ENCODE measurements around the gene BPIFB6. TPM values are rescaled to one million over a fixed set of nuclear protein-coding genes. Genes with fewer than 3 reads are reported as not detected.

The BPIFB6 gene
- polyA plus RNA-seq, 1 donor from 2014 or later: not detected

DNA sequence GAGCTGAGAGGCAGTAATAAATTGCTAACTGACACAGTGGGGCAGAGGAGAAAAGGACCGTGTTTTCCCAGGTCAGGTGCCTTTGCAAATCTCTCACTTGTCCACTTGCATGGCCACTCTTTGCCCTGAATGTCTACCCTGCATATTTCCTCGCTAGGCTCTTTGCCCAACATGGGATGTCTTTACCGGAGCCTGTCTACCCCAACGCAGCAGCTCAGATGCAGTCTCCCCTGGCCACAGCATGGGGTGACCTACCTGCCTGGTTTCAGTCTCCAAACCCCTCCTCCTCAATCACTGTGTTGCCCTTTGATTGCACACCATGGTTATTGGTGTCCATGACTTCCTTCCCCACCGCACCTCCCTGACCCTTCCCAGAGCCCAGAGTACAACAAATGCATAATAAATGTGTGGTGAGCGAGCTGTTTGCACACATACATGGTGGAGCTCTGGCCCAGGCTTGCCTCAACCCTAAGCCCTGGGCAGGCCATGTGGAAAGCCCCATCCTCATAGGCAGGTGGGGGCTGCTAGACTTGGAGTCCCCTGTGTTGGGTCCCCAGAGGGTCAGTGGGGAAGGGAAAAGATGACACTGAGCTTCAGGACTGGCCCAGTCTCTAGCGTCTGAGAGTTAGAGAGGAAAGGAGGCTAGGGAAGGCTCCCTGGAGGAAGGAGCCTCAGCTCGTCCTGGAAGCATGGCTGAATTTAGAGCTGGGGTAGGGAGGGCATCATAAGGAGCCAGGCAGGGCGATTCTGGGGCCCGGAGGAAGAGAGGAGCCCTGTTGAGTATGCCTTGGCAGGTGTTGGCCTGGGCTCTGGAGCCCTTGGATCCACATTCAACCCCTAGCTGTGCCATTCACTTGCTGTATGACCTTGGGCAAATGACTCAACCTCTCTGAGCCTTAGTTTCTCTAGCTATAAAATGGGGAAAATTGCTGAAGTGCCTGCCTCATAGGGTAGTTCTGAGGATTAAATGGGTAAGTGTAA lies 4.4 kb upstream of the BPIFB6 start:
- no peaks in the 10 kb centered on the region for H3K36me3 Mint-ChIP-seq
- H3K4me3 Mint-ChIP-seq: no peak overlapping the region
- no peaks in the 10 kb centered on the region for H3K27me3 Mint-ChIP-seq
- H3K4me1 Mint-ChIP-seq: no peaks in the 10 kb centered on the region
- no peaks in the 10 kb centered on the region for H3K9me3 Mint-ChIP-seq
- no peak overlapping the region for H3K27ac Mint-ChIP-seq

DNA sequence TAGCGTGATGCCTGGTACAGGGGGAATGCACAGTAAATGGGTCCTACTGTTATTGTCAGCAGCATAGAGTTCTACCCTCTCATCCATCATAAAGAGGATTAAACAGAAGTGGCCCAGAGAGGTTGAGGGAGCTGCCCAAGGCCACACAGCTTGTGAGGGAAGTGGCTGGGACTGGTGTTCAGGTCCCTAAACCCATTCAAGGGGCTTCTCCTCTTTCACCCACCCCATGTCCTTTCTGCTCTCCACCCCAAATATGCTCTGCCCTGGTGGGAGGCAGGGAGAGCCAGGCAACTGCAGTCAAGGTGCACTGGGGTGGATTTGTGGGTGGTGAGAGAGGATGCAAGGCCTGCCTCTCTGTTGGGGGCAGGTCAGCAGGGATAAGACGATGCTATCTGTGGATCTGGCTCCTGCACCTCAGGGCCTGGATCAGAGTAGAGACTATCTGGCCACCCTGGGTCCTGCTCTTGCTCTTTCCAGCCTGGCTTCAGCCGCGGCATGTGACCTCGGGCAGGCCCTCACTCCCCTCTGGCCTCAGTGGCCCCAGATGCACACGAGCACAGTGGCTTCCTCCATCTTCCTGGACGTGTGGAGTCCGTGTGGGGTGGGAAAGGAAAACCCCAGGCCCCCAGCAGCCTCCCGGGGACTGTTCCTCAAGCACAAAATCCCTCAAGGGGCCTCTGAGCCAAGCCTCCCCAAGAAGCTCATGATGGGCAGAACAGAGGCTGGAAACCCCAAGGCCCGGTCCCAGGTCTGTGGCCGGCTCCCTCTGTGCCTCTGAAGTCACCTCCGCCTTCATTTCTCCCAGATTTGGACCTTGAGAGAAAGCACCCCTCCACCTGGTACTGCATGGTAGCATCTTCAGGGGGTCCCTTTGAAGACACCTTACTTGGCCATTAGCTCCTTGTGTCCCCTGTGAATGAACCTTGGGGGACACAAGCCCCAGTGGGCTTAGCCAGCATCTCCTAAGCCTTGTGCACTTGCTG lies 3.4 kb upstream of the BPIFB6 start:
- H3K36me3 Mint-ChIP-seq: peaks cover 2% of the 10 kb centered on the region
- H3K27me3 Mint-ChIP-seq: no peaks in the 10 kb centered on the region
- H3K4me1 Mint-ChIP-seq: no peaks in the 10 kb centered on the region
- H3K27ac Mint-ChIP-seq: no peak overlapping the region
- H3K4me3 Mint-ChIP-seq: no peak overlapping the region
- H3K9me3 Mint-ChIP-seq: peaks cover 0 to under 1% (median 0%) of the 10 kb centered on the region in 3 donors

DNA sequence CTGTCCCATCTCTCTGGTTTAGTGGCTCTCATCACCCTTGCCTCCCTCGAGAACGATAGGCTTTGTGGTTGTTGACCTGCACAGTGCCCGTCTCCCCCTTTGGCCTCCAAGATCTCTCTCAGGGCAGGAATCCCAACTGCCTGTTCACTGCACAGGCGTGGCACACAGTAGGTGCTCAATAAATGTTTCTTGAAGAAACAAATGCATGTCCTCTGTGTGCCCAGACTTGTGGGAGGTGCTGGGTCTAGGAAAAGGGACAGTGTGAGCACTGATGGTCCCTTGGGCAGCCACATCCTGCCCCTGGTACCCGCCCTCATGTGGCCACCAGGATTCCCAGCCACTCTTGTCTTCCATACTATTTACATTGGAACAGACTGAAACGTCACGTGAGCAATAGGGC lies 2.6 kb upstream of the BPIFB6 start:
- peaks cover 0 to 8% (median 0%) of the 10 kb centered on the region in 3 donors for H3K9me3 Mint-ChIP-seq
- H3K4me3 Mint-ChIP-seq: no peak overlapping the region
- peaks cover 2% of the 10 kb centered on the region for H3K36me3 Mint-ChIP-seq
- H3K27ac Mint-ChIP-seq: no peak overlapping the region
- H3K27me3 Mint-ChIP-seq: no peaks in the 10 kb centered on the region
- no peaks in the 10 kb centered on the region for H3K4me1 Mint-ChIP-seq

DNA sequence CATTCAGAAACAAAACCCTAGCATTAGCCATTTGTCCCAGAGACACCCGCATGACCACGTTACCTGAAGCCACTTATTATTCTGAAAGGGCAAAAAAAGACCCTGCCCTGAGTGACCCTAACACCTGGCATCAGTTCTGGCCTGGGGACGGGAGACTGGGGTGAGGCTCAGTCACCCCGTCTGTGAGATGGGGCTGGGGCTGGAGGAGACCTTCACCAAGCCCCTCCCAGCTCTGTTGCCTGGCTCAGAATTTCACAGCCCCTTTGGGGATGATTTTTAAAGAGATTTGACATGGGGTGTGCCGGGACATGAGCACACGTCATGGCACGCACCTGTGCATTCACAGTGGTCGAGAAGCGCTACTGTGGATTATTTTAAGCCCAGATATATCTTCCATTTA lies 1.4 kb upstream of the BPIFB6 start:
- Mint-ChIP-seq H3K27me3 (no peaks in the 10 kb centered on the region), H3K36me3 (peaks cover 2% of the 10 kb centered on the region), H3K4me1 (no peaks in the 10 kb centered on the region), H3K9me3 (peaks cover 0 to 8% (median 0%) of the 10 kb centered on the region in 3 donors), H3K4me3 (no peak overlapping the region), H3K27ac (no peak overlapping the region)

DNA sequence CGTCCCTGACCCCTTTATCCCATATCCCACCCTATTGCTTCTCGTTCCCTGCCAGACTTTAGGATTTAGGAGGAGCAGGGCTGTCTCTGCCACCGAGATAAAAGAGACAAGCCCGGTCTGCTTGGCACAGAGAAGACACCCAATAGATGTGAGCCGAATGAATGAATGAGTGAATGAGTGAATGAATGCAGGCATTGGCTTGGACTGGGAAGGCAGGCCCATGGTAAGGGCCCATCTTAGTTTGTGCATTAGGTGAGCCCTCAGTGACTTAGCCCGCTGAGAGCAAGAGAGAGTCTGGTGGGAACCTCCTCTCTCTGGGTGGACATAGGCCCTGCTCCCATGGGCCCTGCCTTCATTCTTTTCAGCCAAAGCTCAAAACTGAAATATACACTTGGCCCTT lies 879 bp upstream of the BPIFB6 start:
- Mint-ChIP-seq H3K27ac (no peak overlapping the region), H3K4me3 (no peak overlapping the region), H3K36me3 (peaks cover 2% of the 10 kb centered on the region), H3K9me3 (peaks cover 0 to 8% (median 0%) of the 10 kb centered on the region in 3 donors), H3K4me1 (no peaks in the 10 kb centered on the region), H3K27me3 (no peaks in the 10 kb centered on the region)

DNA sequence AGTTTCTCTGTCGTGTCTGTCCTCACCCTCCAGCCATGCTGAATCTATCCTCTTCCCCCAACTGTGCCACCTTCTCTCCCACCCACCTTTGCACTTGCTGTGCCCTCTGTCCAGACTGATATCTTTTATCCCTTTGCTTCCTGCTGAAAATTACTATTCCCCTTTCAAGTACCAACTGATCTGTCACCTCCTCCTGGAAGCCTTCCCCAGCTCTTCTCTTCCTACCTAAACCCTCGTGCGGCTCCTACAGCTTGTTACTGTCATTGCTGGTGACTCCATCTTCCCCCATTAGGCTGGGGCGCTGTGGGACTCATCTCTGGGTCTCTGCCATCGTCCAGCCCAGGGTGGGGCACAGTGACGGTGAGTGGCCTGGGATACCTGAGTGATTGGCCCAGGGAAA lies 1.1 kb downstream of the BPIFB6 start:
- peaks cover 2% of the 10 kb centered on the region for H3K36me3 Mint-ChIP-seq
- H3K4me3 Mint-ChIP-seq: no peak overlapping the region
- peaks cover 0 to 8% (median 0%) of the 10 kb centered on the region in 3 donors for H3K9me3 Mint-ChIP-seq
- H3K4me1 Mint-ChIP-seq: no peaks in the 10 kb centered on the region
- H3K27ac Mint-ChIP-seq: no peak overlapping the region
- no peaks in the 10 kb centered on the region for H3K27me3 Mint-ChIP-seq

DNA sequence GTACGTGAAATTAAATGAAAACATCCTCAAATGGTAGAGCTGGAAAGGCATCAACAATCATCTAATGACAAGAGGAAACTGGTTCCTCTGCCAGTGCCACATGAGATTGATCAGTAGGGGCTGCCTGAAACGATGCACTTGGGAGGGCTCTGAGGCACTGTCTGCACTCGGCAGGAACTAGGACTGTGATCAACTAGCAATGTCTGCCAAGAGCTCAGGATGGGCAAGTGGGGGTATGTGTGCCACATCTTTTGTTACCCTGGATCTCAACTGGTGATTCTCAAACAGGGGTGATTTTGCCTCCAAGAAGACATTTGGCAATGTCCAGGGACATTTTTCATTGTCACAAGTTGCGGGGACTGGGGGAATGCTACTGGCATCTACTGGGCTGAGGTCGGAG lies 1.9 kb downstream of the BPIFB6 start:
- Mint-ChIP-seq H3K27me3 (no peaks in the 10 kb centered on the region), H3K4me3 (no peak overlapping the region), H3K27ac (no peak overlapping the region), H3K36me3 (peaks cover 2% of the 10 kb centered on the region), H3K4me1 (no peaks in the 10 kb centered on the region), H3K9me3 (peaks cover 0 to 8% (median 3%) of the 10 kb centered on the region in 3 donors)

DNA sequence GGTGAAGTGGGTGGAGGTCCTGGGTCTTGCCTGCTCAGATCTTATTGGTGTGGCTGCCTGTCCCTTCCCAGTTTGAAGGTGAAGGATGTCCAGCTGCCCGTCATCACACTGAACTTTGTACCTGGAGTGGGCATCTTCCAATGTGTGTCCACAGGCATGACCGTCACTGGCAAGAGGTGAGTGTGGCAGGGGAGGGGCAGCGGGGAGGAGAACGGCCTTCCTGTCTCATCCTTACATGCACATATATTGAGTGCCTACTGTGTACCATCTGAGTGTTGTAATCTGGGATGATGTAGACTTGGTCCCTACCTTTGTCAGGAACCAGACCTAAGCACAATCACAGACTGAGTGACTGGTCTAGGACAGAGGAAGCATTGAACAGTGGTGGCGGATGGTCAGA lies 2.7 kb downstream of the BPIFB6 start:
- Mint-ChIP-seq H3K4me3 (no peak overlapping the region), H3K36me3 (peaks cover 2% of the 10 kb centered on the region), H3K27ac (no peak overlapping the region)

GRCh38 chr20:33034901-33035492 lies 3.5 kb downstream of the BPIFB6 start:
- no peak overlapping the region for H3K4me3 Mint-ChIP-seq
- H3K36me3 Mint-ChIP-seq: peaks cover 2% of the 10 kb centered on the region
- peaks cover 0 to 2% (median 0%) of the 10 kb centered on the region in 3 donors for H3K4me1 Mint-ChIP-seq
- peaks cover 2 to 8% (median 3%) of the 10 kb centered on the region in 3 donors for H3K9me3 Mint-ChIP-seq
- no peaks in the 10 kb centered on the region for H3K27me3 Mint-ChIP-seq
- H3K27ac Mint-ChIP-seq: peak overlapping the region in 1 of 3 donors; percentile 14

More for the DNA sequence above, 2.7 kb downstream of the BPIFB6 start:
- peaks cover 2 to 8% (median 3%) of the 10 kb centered on the region in 3 donors for H3K9me3 Mint-ChIP-seq
- no peaks in the 10 kb centered on the region for H3K4me1 Mint-ChIP-seq
- H3K27me3 Mint-ChIP-seq: no peaks in the 10 kb centered on the region

DNA sequence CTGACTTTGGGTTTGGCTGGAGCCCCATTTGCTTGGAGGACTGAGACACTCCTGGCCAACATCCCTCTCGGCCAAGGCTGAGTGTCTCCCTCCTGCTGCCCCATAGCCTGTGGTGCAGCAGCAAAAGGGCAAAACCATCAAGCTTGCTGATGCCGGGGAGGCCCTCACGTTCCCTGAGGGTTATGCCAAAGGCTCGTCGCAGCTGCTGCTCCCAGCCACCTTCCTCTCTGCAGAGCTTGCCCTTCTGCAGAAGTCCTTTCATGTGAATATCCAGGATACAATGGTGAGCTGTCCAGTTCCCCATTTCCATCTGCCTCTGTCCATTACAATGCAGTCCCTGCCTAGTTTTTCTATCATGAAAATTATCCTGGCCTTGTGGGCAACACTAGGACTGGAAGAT lies 6.0 kb downstream of the BPIFB6 start:
- H3K4me3 Mint-ChIP-seq: no peak overlapping the region
- peaks cover 2 to 8% (median 3%) of the 10 kb centered on the region in 3 donors for H3K9me3 Mint-ChIP-seq
- H3K27ac Mint-ChIP-seq: no peak overlapping the region
- H3K4me1 Mint-ChIP-seq: peaks cover 0 to 3% (median 0%) of the 10 kb centered on the region in 3 donors
- peaks cover 2% of the 10 kb centered on the region for H3K27me3 Mint-ChIP-seq
- peaks cover 1% of the 10 kb centered on the region for H3K36me3 Mint-ChIP-seq

DNA sequence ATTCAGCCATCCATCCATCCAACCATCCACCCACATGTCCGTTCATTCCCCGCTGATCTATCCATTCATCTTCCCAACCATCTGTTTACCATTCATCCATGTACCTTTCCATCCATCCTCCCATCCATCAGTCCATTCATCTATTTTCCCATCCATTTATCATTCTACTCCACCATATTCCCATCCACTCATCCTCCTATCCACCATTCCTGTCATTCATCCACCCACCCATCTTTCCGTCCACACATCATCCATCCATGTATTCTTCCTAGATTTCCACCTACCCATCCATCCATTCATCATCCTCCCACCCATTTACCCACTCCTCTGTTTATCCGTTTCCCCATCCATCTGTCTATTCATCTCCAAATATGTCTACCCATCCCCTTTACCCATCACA lies 6.8 kb downstream of the BPIFB6 start:
- Mint-ChIP-seq H3K27me3 (peaks cover 2% of the 10 kb centered on the region), H3K4me3 (no peak overlapping the region), H3K36me3 (no peaks in the 10 kb centered on the region), H3K4me1 (peaks cover 0 to 3% (median 0%) of the 10 kb centered on the region in 3 donors), H3K27ac (no peak overlapping the region), H3K9me3 (peaks cover 2 to 5% (median 3%) of the 10 kb centered on the region in 3 donors)

- Mint-ChIP-seq H3K9me3 (peaks cover 8 to 15% (median 10%) of the 10 kb centered on the region in 3 donors), H3K27me3 (peaks cover 2% of the 10 kb centered on the region), H3K27ac (no peak overlapping the region), H3K4me3 (no peak overlapping the region), H3K36me3 (no peaks in the 10 kb centered on the region), H3K4me1 (peaks cover 0 to 5% (median 0%) of the 10 kb centered on the region in 3 donors)
These were observed 11.0 kb downstream of the BPIFB6 start for GRCh38 chr20:33042430-33042829.

- Mint-ChIP-seq H3K27ac (no peak overlapping the region), H3K36me3 (no peaks in the 10 kb centered on the region), H3K4me3 (no peak overlapping the region), H3K9me3 (peaks cover 8 to 15% (median 8%) of the 10 kb centered on the region in 3 donors), H3K4me1 (peaks cover 0 to 5% (median 0%) of the 10 kb centered on the region in 3 donors), H3K27me3 (peaks cover 2% of the 10 kb centered on the region)
These were observed 11.7 kb downstream of the BPIFB6 start for GRCh38 chr20:33042983-33043730.

DNA sequence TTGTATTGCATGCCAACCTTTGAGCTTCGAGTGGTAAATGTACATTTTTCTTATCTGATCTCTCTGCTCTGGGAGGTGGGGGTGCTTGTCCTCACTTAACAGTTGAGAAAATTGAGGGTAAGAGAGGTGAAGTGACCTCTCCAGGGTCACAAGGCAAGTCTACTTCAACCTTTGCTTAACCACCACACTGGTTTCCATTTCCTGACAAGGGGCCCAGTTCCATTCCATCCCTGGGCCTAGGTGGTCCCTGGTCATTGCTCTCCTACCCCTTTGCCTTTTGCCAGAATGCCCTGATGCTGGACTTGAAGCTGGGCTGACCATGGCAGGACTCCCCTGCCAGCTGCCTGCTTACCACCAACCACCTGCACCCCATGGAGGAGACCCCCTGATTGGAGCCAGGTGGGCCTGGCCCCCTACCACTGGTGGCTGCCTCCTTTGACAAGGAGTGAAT lies 12.3 kb downstream of the BPIFB6 start:
- Mint-ChIP-seq H3K27ac (no peak overlapping the region), H3K4me3 (no peak overlapping the region), H3K4me1 (peaks cover 0 to 5% (median 0%) of the 10 kb centered on the region in 3 donors), H3K27me3 (peaks cover 2% of the 10 kb centered on the region), H3K9me3 (peaks cover 7 to 15% (median 8%) of the 10 kb centered on the region in 3 donors), H3K36me3 (no peaks in the 10 kb centered on the region)

Data from IgD-negative memory B cell (primary cell).